Spleen (tissue), 11 donors: ENCODE results near the gene PITX1. TPM values are rescaled to one million over a fixed set of nuclear protein-coding genes. Genes with fewer than 3 reads are reported as not detected.

Source experiments
- DNase-seq: peaks from one replicate; pipeline ENCODE4 v3.0.0-alpha.2; 2020
- H3K27ac ChIP-seq, 8 donors: fragments of 200-600 bp; sonication (generic) in 7 of 8; 1 replicate in 4 of 8; 2 replicates in 4 of 8; pipeline versions ENCODE4 v1.5.0 to v1.8.0; 2016 to 2021; ENCODE audit warnings: inconsistent platforms in 4 of 8, mild to moderate bottlenecking in 4 of 8, moderate library complexity in 1 of 8
- H3K27me3 ChIP-seq, 7 donors: fragments of 200-600 bp; sonication (generic) in 6 of 7; replicated peaks in 1 of 7; 1 replicate in 4 of 7; 2 replicates in 3 of 7; pipeline versions ENCODE4 v1.5.0 to v1.8.0; 2016 to 2021; ENCODE audit warnings: inconsistent platforms in 3 of 7, mild to moderate bottlenecking in 1 of 7
- H3K36me3 ChIP-seq, 6 donors: fragments of 200-600 bp; sonication (generic) in 5 of 6; 1 replicate in 4 of 6; 2 replicates in 2 of 6; pipeline versions ENCODE4 v1.5.0 to v1.8.0; 2016 to 2021; ENCODE audit warnings: inconsistent platforms in 2 of 6
- H3K4me1 ChIP-seq, 6 donors: fragments of 200-600 bp; sonication (generic) in 5 of 6; 1 replicate in 3 of 6; 2 replicates in 3 of 6; pipeline versions ENCODE4 v1.5.0 to v1.8.0; 2016 to 2021; ENCODE audit warnings: inconsistent platforms in 3 of 6
- H3K4me3 ChIP-seq, 8 donors: fragments of 200-600 bp; sonication (generic) in 7 of 8; 1 replicate in 4 of 8; 2 replicates in 4 of 8; pipeline versions ENCODE4 v1.5.0 to v1.8.0; 2016 to 2021; ENCODE audit warnings: inconsistent platforms in 4 of 8, mild to moderate bottlenecking in 4 of 8, moderate library complexity in 2 of 8
- H3K9me3 ChIP-seq, 8 donors: fragments of 200-600 bp; sonication (generic) in 7 of 8; 1 replicate in 4 of 8; 2 replicates in 4 of 8; pipeline versions ENCODE4 v1.5.0 to v1.8.0; 2016 to 2021; ENCODE audit warnings: inconsistent platforms in 4 of 8
- POLR2A ChIP-seq, 3 donors: fragments of 450-650 bp; IDR thresholded peaks; one replicate each; pipeline ENCODE4 v1.5.1; 2017; ENCODE audit warnings: antibody characterized with exemption in 3 of 3, mild to moderate bottlenecking in 1 of 3
- POLR2AphosphoS5 ChIP-seq, 3 donors: sonication (generic); formaldehyde crosslinking; IDR thresholded peaks; one replicate each; pipeline ENCODE4 v1.5.1; 2017; ENCODE audit warnings: antibody characterized with exemption in 3 of 3
- WGBS, 5 donors: extraction: QIAGEN DNeasy Blood & Tissue Kit in 3 of 5; methylation state at CpG; one replicate each; pipeline versions ENCODE4 v1.1.5 to v1.1.7; 2013 to 2018; 5-methylcytosine and 5-hydroxymethylcytosine counted together
- intact Hi-C: fragments of 100-400 bp; cut with DNase I; formaldehyde crosslinking; loops from one replicate; pipeline ENCODE4 v1.15.0; 2023; ENCODE audit warnings: low total_unique reads
- polyA plus RNA-seq, 3 donors: library from polyadenylated mRNA; stranded (reverse); fragments of 200-250 nt; gene quantifications; one replicate each; pipeline ENCODE4 v1.2.1, GENCODE V29; 2013
- total RNA-seq, 7 donors: library from RNA; depleted of rRNA in 3 of 7; stranded (reverse); fragments of >200 nt in 3 of 7; fragmentation: NEBNext Ultra II Directional in 4 of 7; extraction: Animal tissue kit (Norgen Biotek cat#: 25700) in 4 of 7; gene quantifications; one replicate each; pipeline versions ENCODE4 v1.1.0 to v1.2.1, GENCODE V29; 2016 to 2021
- TF ChIP-seq, protein P1 (sequence below), 11 experiments: fragments of 200-600 bp in 7 of 11; fragments of 450-650 bp in 4 of 11; sonication (generic) in 4 of 11; IDR thresholded peaks in 8 of 11; conservative IDR thresholded peaks in 3 of 11; 1 replicate in 7 of 11; 2 replicates in 4 of 11; pipeline versions ENCODE4 v1.4.0 to v1.8.0; 2016 to 2021; ENCODE audit warnings: antibody characterized with exemption in 11 of 11, inconsistent platforms in 4 of 11, mild to moderate bottlenecking in 1 of 11
- donor health status: healthy with polysubstance abuse.
- donor health status: DM: no; HTN: no; CAD: no; lungs with moderate emphysema.
- donor health status: DM: no; HTN: no; CAD: no.
- donor health status: Bipolar disorder and iron deficiency.
- donor health status: healthy.
- donor health status: DM: no; HTN: no; CAD: no.
- donor health status: DM: yes; HTN: yes; CAD: no.

PITX1 gene
- total and polyA plus RNA-seq, 10 donors: 0.04 to 0.98 (median 0.24) TPM; not detected in 6

DNA sequence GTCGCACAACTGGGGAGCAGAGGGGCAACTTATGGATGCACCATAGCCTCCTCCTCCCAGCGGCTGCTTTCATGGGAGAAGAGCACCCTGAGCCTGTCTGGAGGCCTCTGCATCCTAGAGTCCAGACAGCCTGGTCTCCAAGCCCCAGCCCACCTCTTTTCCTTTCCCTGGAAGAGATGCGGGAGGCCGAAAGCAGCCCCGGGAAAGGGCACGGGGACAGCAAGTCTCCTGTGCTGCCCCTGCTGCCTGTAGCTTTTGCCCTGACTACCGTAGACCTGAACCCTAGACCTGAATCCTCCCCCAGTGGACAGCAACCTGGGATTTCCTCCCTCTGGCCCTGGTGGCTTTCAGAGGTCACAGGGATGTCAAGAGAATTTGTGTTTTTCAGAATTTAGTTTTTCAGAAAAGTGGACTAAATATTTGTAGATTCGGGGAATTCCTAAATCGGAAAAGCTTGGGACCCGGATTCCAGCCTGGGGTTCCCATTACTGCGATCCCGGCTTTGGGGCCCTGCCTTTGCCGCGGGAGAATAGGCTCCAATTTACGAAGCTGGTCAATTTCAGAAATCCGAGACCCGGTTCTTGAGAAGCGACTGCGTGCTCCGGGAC lies 4.3 kb upstream of the PITX1 start:
- H3K27me3 ChIP-seq: peaks cover 15 to 100% (median 95%) of the 10 kb centered on the region in 7 donors
- WGBS, 5 donors: 9 to 16% (median 15%) methylated on average over 19 to 20 of the region's 20 CpGs
- TF ChIP-seq, protein P1, sequence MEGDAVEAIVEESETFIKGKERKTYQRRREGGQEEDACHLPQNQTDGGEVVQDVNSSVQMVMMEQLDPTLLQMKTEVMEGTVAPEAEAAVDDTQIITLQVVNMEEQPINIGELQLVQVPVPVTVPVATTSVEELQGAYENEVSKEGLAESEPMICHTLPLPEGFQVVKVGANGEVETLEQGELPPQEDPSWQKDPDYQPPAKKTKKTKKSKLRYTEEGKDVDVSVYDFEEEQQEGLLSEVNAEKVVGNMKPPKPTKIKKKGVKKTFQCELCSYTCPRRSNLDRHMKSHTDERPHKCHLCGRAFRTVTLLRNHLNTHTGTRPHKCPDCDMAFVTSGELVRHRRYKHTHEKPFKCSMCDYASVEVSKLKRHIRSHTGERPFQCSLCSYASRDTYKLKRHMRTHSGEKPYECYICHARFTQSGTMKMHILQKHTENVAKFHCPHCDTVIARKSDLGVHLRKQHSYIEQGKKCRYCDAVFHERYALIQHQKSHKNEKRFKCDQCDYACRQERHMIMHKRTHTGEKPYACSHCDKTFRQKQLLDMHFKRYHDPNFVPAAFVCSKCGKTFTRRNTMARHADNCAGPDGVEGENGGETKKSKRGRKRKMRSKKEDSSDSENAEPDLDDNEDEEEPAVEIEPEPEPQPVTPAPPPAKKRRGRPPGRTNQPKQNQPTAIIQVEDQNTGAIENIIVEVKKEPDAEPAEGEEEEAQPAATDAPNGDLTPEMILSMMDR (IDR thresholded peaks at IDR 0.05 in 8 of 11, conservative IDR thresholded peaks at IDR 0.05 in 3 of 11): no peak
- TF ChIP-seq POLR2A (IDR thresholded peaks at IDR 0.05): no peak
- TF ChIP-seq POLR2AphosphoS5 (IDR thresholded peaks at IDR 0.05): no peak
- peaks cover 15 to 50% (median 42%) of the 10 kb centered on the region in 6 donors for H3K4me1 ChIP-seq
- no peak overlapping the region for H3K27ac ChIP-seq
- no peak for DNase-seq
- peak overlapping the region in 2 of 8 donors; percentile 2 to 58 for H3K4me3 ChIP-seq
- intact Hi-C loops: no loop called here
- no peaks in the 10 kb centered on the region for H3K36me3 ChIP-seq
- H3K9me3 ChIP-seq: no peaks in the 10 kb centered on the region

DNA sequence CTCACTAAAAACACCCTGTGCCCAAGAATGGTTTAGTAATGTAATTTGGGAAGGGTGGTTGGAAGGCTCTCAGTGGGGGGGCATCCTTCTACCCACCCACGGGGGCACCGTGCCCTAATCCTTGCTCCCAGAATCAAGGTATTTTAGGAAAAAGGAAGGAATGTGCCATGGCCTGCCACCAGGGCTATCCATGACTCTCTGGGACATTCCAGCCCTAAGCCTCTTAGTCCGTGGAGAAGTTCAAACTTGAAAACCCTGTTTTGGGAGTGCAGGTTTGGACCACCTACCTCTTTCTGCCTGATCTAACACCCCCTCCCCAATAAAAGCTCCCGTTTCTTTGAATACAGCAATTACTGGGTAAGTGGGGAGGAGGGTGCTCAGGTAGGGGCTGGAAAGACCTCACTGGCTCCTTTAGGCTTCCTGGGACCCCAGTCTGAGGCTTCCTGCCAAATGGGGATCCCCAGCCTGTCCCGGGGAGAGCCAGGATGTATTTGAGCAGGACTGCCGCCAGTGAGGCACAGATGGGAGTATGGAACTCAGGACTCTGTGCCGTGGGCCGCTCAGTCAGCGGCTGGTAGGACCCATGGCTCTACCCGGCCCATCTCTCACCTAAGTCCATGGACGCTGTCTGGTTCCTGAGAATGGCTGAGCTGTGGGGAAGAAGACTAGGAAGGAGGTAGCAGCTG lies 3.6 kb upstream of the PITX1 start:
- WGBS, 5 donors: 12 to 18% (median 15%) methylated on average over 11 of the region's 11 CpGs
- Histone ChIP-seq H3K4me1 (peaks cover 22 to 57% (median 48%) of the 10 kb centered on the region in 6 donors), H3K9me3 (no peaks in the 10 kb centered on the region), H3K4me3 (no peak overlapping the region), H3K36me3 (no peaks in the 10 kb centered on the region), H3K27me3 (peaks cover 19 to 100% (median 98%) of the 10 kb centered on the region in 7 donors), H3K27ac (no peak overlapping the region)
- no peak for DNase-seq
- no peak for TF ChIP-seq POLR2A (IDR thresholded peaks at IDR 0.05)
- TF ChIP-seq POLR2AphosphoS5 (IDR thresholded peaks at IDR 0.05): no peak
- TF ChIP-seq, protein P1 (IDR thresholded peaks at IDR 0.05 in 8 of 11, conservative IDR thresholded peaks at IDR 0.05 in 3 of 11): no peak
- intact Hi-C loops: no loop called here

DNA sequence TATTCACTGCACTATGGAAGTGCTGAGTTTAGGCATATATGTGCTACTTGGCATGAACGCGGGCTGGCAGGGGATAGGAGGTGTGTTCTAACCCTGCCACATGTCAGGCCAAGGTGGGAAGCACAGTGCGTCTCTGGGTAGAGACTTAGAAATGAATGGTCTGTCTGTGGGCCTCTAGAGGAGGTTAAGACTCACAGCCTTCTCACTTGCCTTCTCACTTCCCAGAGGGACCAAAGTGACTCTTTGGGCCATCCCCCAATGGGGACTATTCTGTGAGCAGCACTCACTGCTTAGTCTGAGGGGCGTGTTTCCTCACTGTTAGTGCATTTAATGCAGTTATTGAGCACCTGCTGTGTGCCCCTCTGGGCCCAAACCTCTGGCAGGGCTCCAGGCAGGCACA lies 2.4 kb upstream of the PITX1 start:
- Histone ChIP-seq H3K4me1 (peaks cover 27 to 70% (median 57%) of the 10 kb centered on the region in 6 donors), H3K4me3 (no peak overlapping the region), H3K27me3 (peaks cover 27 to 100% (median 100%) of the 10 kb centered on the region in 7 donors), H3K36me3 (no peaks in the 10 kb centered on the region), H3K27ac (no peak overlapping the region), H3K9me3 (no peaks in the 10 kb centered on the region)
- WGBS, 5 donors: 43 to 64% (median 50%) methylated on average over 4 of the region's 4 CpGs
- intact Hi-C loops: no loop called here
- no peak for DNase-seq
- TF ChIP-seq POLR2AphosphoS5 (IDR thresholded peaks at IDR 0.05) (no peak), POLR2A (IDR thresholded peaks at IDR 0.05) (no peak)
- TF ChIP-seq, protein P1 (IDR thresholded peaks at IDR 0.05 in 8 of 11, conservative IDR thresholded peaks at IDR 0.05 in 3 of 11): no peak

DNA sequence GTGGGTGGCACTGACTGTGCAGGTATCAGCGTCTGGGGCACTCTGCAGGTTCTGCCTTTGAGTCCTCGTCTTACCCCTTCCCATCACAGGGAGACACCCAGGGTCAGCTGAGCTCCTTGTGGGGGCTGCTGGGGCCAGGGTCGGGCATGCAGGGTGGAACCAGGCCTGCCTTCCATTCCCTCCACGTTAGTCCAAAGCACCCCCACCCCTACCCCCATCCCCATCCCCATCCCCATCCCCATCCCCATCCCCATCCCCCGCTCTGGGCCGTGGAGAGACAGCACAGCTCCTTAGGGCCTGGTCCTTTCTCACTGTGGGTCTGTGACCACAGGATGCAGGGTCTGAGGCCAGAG lies 1.6 kb upstream of the PITX1 start:
- peaks cover 34 to 73% (median 61%) of the 10 kb centered on the region in 6 donors for H3K4me1 ChIP-seq
- intact Hi-C loops: no loop called here
- WGBS, 5 donors: 40 to 49% (median 44%) methylated on average over 6 of the region's 6 CpGs
- H3K36me3 ChIP-seq: no peaks in the 10 kb centered on the region
- peaks cover 27 to 100% (median 100%) of the 10 kb centered on the region in 7 donors for H3K27me3 ChIP-seq
- H3K27ac ChIP-seq: no peak overlapping the region
- TF ChIP-seq, protein P1 (IDR thresholded peaks at IDR 0.05 in 8 of 11, conservative IDR thresholded peaks at IDR 0.05 in 3 of 11): no peak
- TF ChIP-seq POLR2AphosphoS5 (IDR thresholded peaks at IDR 0.05) (no peak), POLR2A (IDR thresholded peaks at IDR 0.05) (no peak)
- no peak overlapping the region for H3K4me3 ChIP-seq
- H3K9me3 ChIP-seq: no peaks in the 10 kb centered on the region
- DNase-seq: no peak
